Gastroesophageal sphincter (tissue), 3 donors: ENCODE measurements around the gene DOK6.

Source experiments
- CTCF ChIP-seq, 4 experiments: fragments of 200-600 bp in 2 of 4; fragments of 450-650 bp in 2 of 4; sonication (generic) in 1 of 4; IDR thresholded peaks; one replicate each; pipeline ENCODE4 v1.5.1; 2017 to 2019; ENCODE audit warnings: antibody characterized with exemption in 4 of 4, mild to moderate bottlenecking in 2 of 4, moderate library complexity in 2 of 4
- EP300 ChIP-seq: sonication (generic); formaldehyde crosslinking; IDR thresholded peaks from one replicate; pipeline ENCODE4 v1.6.1; 2017; ENCODE audit warnings: antibody characterized with exemption, mild to moderate bottlenecking
- POLR2A ChIP-seq, 2 donors: fragments of 450-650 bp; IDR thresholded peaks; one replicate each; pipeline ENCODE4 v1.6.1; 2017; ENCODE audit warnings: antibody characterized with exemption in 2 of 2, mild to moderate bottlenecking in 2 of 2, moderate library complexity in 1 of 2

GRCh38 chr18:69484699-69485396 is 84.2 kb downstream of the DOK6 start:
- TF ChIP-seq CTCF (IDR thresholded peaks at IDR 0.05) (peak in 1 of 4 experiments; percentile 29), EP300 (no peak), POLR2A (IDR thresholded peaks at IDR 0.05) (no peak)
